Measurements from ENCODE around the gene SNRPD2.

- TF ChIP-seq, protein P1, sequence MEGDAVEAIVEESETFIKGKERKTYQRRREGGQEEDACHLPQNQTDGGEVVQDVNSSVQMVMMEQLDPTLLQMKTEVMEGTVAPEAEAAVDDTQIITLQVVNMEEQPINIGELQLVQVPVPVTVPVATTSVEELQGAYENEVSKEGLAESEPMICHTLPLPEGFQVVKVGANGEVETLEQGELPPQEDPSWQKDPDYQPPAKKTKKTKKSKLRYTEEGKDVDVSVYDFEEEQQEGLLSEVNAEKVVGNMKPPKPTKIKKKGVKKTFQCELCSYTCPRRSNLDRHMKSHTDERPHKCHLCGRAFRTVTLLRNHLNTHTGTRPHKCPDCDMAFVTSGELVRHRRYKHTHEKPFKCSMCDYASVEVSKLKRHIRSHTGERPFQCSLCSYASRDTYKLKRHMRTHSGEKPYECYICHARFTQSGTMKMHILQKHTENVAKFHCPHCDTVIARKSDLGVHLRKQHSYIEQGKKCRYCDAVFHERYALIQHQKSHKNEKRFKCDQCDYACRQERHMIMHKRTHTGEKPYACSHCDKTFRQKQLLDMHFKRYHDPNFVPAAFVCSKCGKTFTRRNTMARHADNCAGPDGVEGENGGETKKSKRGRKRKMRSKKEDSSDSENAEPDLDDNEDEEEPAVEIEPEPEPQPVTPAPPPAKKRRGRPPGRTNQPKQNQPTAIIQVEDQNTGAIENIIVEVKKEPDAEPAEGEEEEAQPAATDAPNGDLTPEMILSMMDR (IDR thresholded peaks at IDR 0.05 in 4 of 5, conservative IDR thresholded peaks at IDR 0.05 in 1 of 5), result no peak
- no peak for TF ChIP-seq POLR2A (IDR thresholded peaks at IDR 0.05)
These were observed 23.4 kb upstream of the SNRPD2 start for GRCh38 chr19:45715139-45715538.
